Thyroid gland (tissue), 4 donors: ENCODE results near the gene GMEB2.

Experiments used
- CTCF ChIP-seq, 6 experiments: fragments of 200-600 bp in 3 of 6; fragments of 450-650 bp in 3 of 6; sonication (generic) in 3 of 6; IDR thresholded peaks; one replicate each; pipeline ENCODE4 v1.5.1; 2016 to 2019; ENCODE audit warnings: antibody characterized with exemption in 6 of 6, mild to moderate bottlenecking in 2 of 6, inconsistent platforms in 1 of 6, moderate library complexity in 1 of 6
- POLR2A ChIP-seq, 2 donors: fragments of 450-650 bp; IDR thresholded peaks; one replicate each; pipeline ENCODE4 v1.6.1; 2017; ENCODE audit warnings: antibody characterized with exemption in 2 of 2, mild to moderate bottlenecking in 2 of 2, moderate library complexity in 1 of 2

GRCh38 chr20:63643946-63644345, 17.0 kb upstream of the GMEB2 start:
- TF ChIP-seq POLR2A (IDR thresholded peaks at IDR 0.05) (no peak), CTCF (IDR thresholded peaks at IDR 0.05) (no peak)
